NCI-H1694 (cell line): ENCODE data around the gene KRT10.

ENCODE experiments used
- DNase-seq: peaks from one replicate; lab custom pipeline; 2025; lab: John Stamatoyannopoulos, UW

KRT10 gene

DNA sequence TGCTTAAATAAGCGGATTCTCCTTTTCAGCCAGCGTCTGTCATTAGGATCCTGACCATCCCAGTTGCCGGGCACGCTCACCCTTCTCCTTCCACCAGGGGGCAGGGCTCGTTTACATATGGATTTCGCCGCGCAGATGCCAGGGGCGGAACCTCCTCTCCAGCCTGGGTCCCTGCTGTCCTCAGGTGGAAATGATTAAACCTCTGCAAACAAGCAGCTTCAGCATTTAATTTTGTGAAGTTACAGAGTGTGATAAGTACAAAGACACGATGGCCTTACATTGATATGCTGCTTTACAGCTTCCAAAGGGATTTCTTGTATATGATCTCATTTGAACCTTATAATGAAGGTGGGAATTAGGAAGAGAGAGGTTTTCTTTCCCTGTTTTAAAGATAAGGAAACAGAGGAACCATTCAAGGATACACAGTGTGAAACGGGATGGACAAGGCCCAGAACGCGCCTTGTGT lies 18.8 kb downstream of the KRT10 start:
- DNase-seq, result peak; percentile 55

DNA sequence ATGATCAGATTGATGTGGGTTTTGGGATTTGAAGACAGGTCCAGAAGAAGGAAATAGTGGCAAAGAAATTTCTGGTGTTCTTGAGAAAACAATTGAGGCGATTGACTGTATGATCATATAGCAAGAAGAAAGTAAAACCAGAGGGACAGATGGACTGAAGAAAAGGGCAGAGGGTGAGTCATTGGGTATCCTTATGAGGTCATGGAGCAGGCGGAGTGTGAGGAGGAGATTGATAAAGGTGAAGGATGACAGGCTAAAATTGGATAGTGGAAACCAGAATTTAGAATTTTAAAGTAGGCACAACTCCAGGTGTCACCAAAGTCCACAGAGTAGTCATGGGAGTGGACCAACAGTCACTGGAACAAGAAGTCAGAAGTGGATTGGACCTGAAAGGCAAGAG lies 21.3 kb downstream of the KRT10 start:
- DNase-seq, result no peak

DNA sequence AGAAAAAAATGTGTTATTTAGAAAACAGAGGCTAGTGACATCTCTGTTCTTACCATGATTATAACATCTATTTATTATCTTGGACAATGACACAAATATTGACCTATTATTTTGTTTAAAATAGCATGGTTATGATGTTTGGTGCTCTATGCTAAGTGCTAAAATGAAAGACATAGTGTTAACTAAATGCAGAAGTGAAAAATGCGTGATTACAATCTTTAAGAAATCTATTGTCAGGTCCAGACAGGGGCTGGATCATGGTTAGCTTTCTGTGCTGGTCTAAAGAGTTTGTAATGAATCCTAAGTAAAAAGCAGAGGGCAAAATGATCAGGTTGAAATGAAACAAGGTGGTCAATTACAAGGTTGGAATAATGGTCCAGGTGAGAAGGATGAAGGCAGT lies 22.0 kb downstream of the KRT10 start:
- DNase-seq, result no peak

DNA sequence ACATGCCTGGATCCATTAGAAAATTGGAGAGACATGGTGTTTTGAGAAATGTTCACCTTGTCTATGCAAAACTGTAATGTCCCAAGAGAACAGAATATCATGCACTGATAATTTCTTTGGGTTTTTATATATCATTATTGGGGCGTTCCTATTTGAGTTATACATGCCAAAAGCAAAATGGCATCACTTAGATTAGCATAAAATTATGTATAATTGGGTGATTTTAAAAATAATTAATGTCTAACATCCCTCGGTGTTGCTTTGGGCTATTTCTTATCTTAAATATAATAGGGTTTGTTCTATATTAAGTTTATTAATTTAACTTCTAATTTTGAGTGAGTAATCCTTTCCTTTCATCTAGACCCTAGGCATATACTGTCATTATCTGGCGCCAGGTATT lies 22.6 kb downstream of the KRT10 start, which contains the start of gene KRT28:
KRT28 (minus strand) TSS at position 101 of the 400 bp plus-strand sequence; CDS start at position 35, 66 bp downstream.
- no peak for DNase-seq

DNA sequence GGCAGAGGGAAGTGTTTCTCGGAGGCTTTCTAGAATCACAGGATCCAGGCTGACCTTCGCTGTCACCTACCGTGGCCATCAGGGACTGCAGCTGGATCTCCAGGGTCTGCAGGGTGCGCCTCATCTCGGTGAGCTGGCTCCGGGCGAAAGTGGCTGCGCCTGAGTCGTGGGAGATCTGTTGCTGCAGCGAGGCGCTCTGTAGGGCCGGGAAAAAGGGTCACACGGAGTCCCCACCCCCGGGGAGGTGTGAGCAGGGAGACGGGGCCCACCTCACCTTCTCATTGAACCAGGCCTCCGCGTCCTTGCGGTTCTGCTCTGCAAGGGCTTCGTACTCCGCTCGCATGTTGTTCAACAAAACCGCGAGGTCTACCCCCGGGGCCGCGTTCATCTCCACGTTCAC lies 25.6 kb downstream of the KRT10 start:
- no peak for DNase-seq

DNA sequence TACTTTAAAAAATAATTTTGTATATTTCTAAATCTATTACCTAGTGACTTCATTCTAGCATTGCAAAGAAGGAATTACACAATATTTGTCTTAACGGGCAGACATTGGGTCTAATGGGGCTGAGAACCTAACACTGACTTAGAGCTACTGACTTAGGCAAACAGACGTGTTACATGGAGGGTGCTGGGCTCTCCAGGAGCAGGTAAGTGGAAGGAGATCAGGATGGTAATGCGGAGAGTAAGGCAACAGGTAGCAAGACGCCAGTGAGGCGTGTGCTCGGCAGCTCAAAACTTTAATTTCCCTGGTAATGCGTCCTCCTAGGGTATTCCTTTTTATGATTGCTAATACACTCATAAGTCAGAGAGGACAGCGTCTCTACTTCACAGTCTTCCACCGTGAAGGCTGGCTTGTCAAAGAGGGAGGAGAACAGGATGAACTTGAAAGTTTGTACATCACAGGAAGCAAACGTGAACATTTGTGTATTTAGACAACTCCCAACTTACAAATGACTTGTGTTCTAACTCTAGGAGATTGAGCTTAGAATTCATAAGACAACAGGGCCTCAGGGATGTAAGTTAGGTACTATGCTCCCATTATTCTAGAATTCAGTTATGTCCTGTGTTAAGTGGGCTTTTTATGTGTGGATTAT lies 27.3 kb downstream of the KRT10 start:
- no peak for DNase-seq

DNA sequence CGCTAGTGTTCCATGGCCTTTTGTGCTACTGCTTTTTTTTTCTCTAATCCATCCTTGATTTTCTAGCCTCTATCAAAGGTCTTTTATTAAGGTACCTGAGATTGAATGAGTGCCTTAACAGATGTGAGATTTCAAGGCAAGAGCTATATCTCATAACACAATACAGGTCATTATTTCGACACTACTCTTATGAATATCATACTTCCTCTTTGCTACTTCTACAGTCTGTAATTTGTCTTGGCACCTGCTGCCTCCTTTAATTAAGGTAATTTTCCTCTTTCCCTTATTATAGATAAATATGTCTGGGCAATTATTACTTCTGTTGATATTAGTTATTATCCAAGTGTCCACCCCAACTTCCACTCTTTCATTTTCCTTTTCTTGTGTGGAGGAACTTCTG lies 27.9 kb downstream of the KRT10 start:
- DNase-seq, result no peak

DNA sequence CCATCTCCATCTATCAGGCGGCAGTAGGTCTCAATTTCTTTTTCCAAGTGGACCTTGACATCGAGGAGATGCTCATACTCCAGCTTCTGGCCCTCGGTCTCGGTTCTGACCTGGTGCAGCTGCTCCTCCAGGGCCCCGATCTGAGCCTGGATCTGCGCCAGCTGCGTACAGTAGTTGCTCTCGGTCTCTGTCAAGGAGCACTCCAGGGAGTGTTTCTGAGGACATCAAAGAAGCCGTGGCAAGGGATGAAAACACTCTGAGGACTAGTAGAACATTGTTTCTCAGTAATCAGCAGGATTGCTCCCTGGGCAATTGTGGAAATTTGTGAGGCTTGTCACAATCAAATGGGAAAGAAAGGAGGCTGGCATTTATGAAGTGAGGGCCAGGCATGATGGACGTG lies 28.6 kb downstream of the KRT10 start:
- no peak for DNase-seq

DNA sequence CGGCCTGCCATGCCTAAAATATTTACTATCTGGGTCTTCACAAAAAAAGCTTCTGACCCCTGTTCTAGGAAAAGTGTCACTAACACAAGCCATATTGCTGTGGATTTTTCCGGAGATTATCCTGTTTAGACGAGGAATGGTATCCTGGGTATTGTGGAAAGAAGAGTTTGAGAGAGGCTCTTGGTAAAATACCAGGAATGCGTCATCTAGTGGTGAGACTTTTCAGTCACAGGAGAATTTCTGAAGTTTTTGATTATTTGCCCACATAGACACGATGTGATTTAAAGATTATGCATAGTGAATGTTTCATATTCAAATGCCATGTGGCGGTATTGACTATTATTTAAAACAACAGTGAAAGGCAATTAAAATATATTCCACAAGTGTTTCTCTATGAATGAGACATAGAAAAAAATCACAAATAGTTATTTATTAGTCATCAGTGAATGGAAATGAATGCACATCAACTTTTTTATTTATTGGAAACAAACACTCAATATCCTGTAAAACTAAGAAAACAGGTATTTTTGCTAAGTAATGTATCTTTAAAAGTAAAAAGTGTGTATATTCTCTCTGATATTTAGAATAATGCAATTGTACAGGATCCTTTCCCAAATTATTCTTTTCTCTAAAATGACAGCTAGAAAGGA lies 30.5 kb downstream of the KRT10 start:
- DNase-seq, result peak; percentile 3

DNA sequence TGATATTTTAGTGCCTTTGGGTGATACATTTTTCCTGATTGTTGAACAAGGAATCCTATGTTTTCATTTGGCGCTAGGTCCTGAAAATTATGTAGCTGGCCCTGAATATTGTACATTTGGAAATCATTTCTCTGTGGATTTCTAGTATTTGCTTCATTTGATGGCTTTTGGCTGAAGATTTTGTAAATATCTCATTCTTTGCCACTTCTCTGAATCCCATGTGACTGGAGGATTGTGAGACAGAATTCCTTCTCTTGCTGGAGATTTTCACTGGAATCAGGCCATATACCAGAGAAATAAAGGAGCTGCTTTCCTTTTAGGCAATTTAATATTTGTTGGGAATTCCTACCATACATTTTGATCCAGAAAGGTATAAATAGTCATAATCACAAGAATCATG lies 31.3 kb downstream of the KRT10 start:
- no peak for DNase-seq

DNA sequence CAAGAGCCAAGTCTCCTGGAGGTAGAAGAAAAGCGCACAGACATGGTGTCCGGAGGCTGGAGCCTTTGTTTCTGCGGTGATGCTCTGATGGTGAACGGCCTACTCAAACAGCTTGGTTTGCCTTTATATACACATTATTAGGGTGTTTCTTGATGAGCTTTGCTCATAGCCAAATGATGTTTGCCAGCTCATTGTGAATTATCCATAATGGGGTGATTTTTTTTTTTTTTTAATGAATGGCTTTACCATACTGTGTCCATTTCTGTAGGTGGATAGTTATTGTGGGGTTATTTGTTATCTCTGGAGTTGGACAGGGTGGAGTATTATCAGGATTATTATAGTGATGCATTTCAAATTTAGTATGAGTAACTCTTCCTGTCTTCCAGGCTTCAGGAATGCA lies 40.0 kb downstream of the KRT10 start, which contains the start of gene KRT27:
KRT27 (minus strand) TSS at position 101 of the 400 bp plus-strand sequence; CDS start at position 44, 57 bp downstream.
- no peak for DNase-seq

DNA sequence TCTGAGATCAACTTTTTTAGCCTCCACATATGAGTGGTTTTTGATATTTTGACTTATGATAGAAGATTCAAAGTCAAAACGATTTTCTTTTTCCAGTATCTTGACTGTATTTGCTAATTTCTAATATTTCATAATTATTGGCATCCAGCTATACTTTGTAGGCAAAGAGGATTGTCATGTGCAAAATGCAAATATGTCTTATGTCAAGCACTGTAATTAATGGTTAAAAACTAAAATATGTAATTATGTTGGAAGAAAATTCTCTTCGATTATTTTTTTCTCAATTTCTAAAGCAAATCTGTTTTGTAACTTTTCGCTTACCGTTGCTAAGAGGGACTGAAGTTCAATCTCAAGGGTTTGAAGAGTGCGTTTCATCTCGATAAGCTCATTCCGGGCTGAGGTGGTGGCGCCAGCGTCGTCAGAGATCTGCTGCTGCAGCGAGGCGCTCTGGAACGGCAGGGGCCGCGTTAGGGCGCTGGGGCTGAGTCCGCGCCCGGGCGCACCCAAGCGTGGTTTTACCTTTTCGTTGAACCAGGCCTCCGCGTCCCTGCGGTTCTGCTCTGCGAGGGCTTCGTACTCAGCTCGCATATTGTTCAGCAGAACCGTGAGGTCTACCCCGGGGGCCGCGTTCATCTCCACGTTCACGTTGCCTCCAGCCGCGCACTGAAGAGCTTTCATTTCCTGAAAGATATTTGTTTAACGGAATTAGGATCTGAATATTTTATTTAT lies 43.1 kb downstream of the KRT10 start:
- DNase-seq, result no peak

DNA sequence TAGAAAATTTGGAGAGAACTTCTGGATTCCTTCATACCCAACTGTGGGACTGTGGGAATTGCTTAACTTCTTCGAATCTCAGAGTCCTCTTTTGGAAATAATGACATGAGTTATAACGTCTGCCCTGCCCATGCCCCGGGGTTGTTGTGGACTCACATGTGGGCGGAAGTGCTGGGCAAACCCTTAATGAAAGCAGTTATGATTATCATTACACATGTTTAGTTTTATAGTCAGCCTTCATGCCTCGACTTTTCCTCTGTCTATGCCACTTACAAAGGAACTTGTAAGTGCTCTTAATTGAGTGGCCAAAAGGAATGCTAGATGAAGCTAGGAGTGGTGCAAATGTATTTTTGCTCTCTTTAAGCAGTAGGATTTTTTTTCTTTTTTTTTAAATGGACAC lies 44.0 kb downstream of the KRT10 start:
- DNase-seq, result no peak

DNA sequence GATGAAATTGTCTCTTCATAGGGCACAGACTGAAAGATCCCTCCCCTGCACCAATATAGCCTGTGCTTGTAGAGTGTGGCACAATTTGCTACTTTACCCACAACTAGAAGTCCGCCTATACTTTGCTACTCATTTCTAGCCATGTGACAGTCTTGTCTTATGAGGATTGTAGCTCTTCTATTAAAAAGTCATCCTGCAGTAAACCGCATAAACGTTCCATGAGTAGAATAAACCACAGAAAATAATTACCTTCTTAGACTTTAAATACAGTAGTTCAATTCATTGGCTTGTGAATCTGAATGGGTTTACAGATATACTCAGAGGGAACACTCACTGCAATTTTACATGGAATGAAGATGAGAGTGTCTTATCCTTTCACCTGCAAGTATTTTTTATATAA lies 44.4 kb downstream of the KRT10 start:
- DNase-seq, result no peak

DNA sequence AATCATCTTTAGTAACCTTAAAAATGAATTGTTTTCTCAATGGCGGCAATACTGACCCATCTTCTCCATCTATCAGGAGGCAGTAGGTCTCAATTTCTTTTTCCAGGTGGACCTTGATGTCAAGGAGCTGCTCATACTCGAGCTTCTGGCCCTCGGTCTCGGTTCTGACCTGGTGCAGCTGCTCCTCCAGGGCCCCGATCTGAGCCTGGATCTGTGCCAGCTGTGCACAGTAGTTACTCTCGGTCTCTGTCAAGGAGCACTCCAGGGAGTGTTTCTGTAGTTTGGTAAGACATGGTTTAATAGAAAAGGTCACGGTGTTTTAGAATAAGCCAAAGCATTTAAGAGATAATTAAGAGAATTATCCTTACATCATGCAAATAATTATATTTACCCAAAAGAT lies 45.0 kb downstream of the KRT10 start:
- DNase-seq, result no peak

DNA sequence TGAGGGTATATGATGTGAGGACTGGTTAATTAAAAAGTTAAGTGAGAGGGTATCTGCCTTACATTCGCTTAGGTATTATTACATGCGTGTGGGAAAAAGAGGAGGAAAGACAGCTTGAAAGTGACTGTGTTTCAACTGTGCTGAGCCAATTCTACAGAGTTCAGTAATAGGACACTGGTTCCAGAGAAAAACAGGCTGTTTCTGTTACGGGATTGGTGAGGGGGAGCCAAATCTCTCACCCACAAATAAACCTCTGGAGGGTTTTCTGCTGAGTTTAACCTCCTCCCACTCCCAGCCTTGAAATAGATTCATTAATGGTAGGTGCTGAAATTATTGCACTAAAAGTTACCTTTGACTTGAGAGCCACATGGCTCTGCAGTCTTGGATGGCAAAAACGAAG lies 46.5 kb downstream of the KRT10 start:
- no peak for DNase-seq

DNA sequence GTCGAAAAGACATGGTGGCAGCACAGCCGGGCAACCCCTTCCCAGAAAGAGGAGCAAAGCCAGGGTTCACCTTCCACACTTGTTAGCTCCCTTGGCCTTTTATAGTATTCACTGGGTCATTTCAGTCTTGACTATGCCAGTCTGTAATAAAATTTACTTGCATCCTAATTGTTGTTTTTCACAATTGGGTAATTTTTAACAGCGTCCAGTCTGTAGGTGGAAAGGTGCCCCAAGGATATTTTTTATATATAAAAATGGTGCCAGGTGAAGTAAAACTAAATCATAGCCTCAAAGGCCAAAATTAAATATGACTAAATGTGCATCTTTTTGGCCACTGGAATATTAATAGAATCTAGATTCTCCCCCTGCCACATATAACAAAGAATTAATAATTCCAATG lies 50.3 kb downstream of the KRT10 start, which contains the start of gene KRT26:
KRT26 (minus strand) TSS at position 101 of the 400 bp plus-strand sequence; CDS start at position 13, 88 bp downstream.
- no peak for DNase-seq
